PC-9 (cell line): Measurements from ENCODE around the gene DLG1.

ENCODE experiments used
- EZH2 ChIP-seq: fragments of 200-600 bp; sonication (generic); IDR thresholded peaks from 2 replicates; pipeline ENCODE4 v1.8.0; 2017; ENCODE audit warnings: antibody characterized with exemption, low read depth
- TF ChIP-seq, protein P1 (sequence below): fragments of 200-600 bp; sonication (generic); conservative IDR thresholded peaks from 2 replicates; pipeline ENCODE4 v1.6.1; 2017; ENCODE audit warnings: mixed run types, antibody characterized with exemption, mild to moderate bottlenecking, moderate library complexity

DNA sequence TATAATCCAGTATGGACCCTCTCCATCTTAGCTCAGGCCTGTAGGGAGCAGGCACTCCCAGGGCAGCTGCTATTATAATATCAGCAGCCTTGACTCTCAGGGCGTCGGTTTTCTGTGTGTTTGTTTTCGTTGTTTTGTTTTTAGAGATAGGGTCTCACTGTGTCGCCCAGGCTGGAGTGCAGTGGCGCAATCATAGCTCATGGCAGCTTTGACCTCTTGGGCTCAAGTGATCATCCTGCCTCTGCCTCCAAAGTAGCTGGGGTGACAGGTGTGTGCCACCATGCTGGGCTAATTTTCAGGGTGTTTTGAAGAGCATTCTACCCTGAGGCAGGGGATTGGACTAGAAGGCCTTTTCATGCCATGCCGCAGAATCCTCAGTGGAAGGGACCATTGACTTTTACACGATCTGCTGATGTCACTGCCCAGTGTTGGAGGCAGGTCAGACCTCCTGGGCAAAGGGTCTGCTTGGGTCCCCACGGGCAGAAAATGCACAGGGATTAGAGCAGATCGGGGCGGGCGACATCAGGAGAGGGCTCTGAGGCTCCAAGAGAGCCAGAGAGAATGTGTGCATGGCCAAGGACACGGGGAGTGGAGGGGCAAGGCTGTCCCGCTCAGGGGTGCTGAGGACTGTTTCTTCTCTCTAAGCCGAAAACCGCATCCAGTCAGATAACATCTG, 276.5 kb downstream of the DLG1 start:
- no peak for TF ChIP-seq EZH2
- TF ChIP-seq, protein P1, sequence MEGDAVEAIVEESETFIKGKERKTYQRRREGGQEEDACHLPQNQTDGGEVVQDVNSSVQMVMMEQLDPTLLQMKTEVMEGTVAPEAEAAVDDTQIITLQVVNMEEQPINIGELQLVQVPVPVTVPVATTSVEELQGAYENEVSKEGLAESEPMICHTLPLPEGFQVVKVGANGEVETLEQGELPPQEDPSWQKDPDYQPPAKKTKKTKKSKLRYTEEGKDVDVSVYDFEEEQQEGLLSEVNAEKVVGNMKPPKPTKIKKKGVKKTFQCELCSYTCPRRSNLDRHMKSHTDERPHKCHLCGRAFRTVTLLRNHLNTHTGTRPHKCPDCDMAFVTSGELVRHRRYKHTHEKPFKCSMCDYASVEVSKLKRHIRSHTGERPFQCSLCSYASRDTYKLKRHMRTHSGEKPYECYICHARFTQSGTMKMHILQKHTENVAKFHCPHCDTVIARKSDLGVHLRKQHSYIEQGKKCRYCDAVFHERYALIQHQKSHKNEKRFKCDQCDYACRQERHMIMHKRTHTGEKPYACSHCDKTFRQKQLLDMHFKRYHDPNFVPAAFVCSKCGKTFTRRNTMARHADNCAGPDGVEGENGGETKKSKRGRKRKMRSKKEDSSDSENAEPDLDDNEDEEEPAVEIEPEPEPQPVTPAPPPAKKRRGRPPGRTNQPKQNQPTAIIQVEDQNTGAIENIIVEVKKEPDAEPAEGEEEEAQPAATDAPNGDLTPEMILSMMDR: no peak
